NB4 (cell line): ENCODE measurements around the gene RABGAP1.

Experiments used
- POLR2A ChIP-seq: IDR thresholded peaks from 2 replicates; pipeline ENCODE4 v1.6.1; 2011; ENCODE audit warnings: mild to moderate bottlenecking; ENCODE audit not compliant: insufficient read length; ENCODE audit errors: extremely low read depth
- TF ChIP-seq, protein P1 (sequence below): IDR thresholded peaks from one replicate; pipeline ENCODE4 v1.5.1; 2012; ENCODE audit warnings: low read depth, low read length

DNA sequence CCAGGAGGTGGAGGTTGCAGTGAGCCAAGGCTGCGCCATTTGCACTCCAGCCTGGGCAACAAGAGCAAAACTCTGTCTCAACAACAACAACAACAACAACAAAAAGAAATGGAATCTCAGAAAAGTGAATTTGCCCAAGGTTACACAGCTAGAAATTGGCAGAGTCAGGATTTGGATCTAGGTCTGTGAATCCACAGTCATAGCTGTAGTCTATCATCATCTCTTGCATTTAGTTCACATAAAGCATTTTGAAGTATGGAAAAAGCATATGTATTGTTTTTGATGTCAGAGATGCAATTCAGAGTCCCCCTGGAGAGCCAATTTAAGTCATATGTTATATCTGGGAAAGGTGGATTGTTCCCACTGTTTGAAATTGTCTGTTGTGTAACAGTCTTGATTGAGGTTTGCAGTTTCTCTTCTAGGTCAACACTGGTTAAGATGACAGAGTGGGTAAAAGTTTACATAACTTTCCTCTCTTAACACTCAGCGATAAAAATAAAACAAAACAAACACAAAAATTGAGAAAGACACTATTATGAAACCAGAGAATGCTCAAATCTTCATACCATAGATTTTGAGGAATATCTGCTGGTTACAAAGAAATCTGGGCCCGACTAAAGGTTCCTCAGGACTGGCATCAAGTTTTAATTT is 71.2 kb downstream of the RABGAP1 start:
- TF ChIP-seq POLR2A = no peak
- TF ChIP-seq, protein P1, sequence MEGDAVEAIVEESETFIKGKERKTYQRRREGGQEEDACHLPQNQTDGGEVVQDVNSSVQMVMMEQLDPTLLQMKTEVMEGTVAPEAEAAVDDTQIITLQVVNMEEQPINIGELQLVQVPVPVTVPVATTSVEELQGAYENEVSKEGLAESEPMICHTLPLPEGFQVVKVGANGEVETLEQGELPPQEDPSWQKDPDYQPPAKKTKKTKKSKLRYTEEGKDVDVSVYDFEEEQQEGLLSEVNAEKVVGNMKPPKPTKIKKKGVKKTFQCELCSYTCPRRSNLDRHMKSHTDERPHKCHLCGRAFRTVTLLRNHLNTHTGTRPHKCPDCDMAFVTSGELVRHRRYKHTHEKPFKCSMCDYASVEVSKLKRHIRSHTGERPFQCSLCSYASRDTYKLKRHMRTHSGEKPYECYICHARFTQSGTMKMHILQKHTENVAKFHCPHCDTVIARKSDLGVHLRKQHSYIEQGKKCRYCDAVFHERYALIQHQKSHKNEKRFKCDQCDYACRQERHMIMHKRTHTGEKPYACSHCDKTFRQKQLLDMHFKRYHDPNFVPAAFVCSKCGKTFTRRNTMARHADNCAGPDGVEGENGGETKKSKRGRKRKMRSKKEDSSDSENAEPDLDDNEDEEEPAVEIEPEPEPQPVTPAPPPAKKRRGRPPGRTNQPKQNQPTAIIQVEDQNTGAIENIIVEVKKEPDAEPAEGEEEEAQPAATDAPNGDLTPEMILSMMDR = no peak
